Measurements from ENCODE around the gene DNAI1. TPM values are rescaled to one million over a fixed set of nuclear protein-coding genes. Genes with fewer than 3 reads are reported as not detected.

The DNAI1 gene
- not detected for polyA plus RNA-seq (2013, experiment 1 of 2)
- not detected for polyA plus RNA-seq (2013, experiment 2 of 2)

GRCh38 chr9:34458013-34458958 lies at the start of gene DNAI1, which contains the start of gene FAM219A:
DNAI1 (plus strand) TSS chr9:34458805; CDS start chr9:34459006, 201 bp downstream.
FAM219A (minus strand) TSS chr9:34458570; CDS start chr9:34458263, 307 bp downstream.
- H2BK15ac ChIP-seq (ENCODE audit: low read depth, poor library complexity, severe bottlenecking): no peak within 1 kb of the TSS
- H2AFZ ChIP-seq (ENCODE audit: low read depth, low read length): peak within 1 kb of the TSS; percentile 72
- peak within 1 kb of the TSS; percentile 83 to 91 for H3K4me3 ChIP-seq (ENCODE audit: insufficient read depth in 1 of 2, low read depth in 1 of 2, low read length in 2 of 2)
- H3K4me2 ChIP-seq (ENCODE audit: low read length, poor library complexity, severe bottlenecking): peak within 1 kb of the TSS; percentile 74
- H3K18ac ChIP-seq (ENCODE audit: low read depth in 1 of 2, low read length in 2 of 2): peak within 1 kb of the TSS; percentile 71 to 86
- peak within 1 kb of the TSS; percentile 94 for H3K9ac ChIP-seq (ENCODE audit: low read length)
- peaks cover 9% of the 10 kb centered on the region for H3K4me1 ChIP-seq (ENCODE audit: control insufficient read depth, insufficient read depth, low read depth, low read length)
- peak; percentile 98 for DNase-seq
- peak within 1 kb of the TSS in 1 of 2 experiments; percentile 63 for H3K4ac ChIP-seq (ENCODE audit: low read depth in 1 of 2, low read length in 2 of 2)
- H3K23ac ChIP-seq (ENCODE audit: low read length in 2 of 2): peak within 1 kb of the TSS in 1 of 2 experiments; percentile 60
- H2BK5ac ChIP-seq (ENCODE audit: low read depth, low read length, poor library complexity, severe bottlenecking): no peak within 1 kb of the TSS
- no peak within 1 kb of the TSS for H2AK5ac ChIP-seq (ENCODE audit: low read length, severe bottlenecking)
- peak within 1 kb of the TSS; percentile 57 for H4K91ac ChIP-seq (ENCODE audit: low read length)
- peaks cover 15% of the 10 kb centered on the region for H3K79me1 ChIP-seq (replicated peaks; ENCODE audit: low read length, poor library complexity, severe bottlenecking)
- H3K27ac ChIP-seq (ENCODE audit: low read length, poor library complexity, severe bottlenecking): peak within 1 kb of the TSS; percentile 37
- peak within 1 kb of the TSS in 1 of 2 experiments; percentile 94 for H3K14ac ChIP-seq (ENCODE audit: low read length in 2 of 2)
- peak within 1 kb of the TSS; percentile 13 for H2BK120ac ChIP-seq (ENCODE audit: low read depth, low read length)
- H3K9me3 ChIP-seq (ENCODE audit: control insufficient read depth, low read length): no peaks in the 10 kb centered on the region
- H4K8ac ChIP-seq (ENCODE audit: low read length): peak within 1 kb of the TSS; percentile 76
- WGBS: under 1% methylated on average over 73 of the region's 94 CpGs
- no peaks in the 10 kb centered on the region for H3K36me3 ChIP-seq (ENCODE audit: control insufficient read depth in 1 of 2, insufficient read depth in 2 of 2, low read depth in 1 of 2, low read length in 2 of 2)
- H3K27me3 ChIP-seq (ENCODE audit: control insufficient read depth in 1 of 2, insufficient read depth in 1 of 2, low read length in 2 of 2): peaks cover 0 to 23% of the 10 kb centered on the region in 2 experiments
- peak within 1 kb of the TSS in 1 of 2 experiments; percentile 47 for H2BK12ac ChIP-seq (ENCODE audit: low read length in 2 of 2)

- no peak overlapping the region for H2BK15ac ChIP-seq (ENCODE audit: low read depth, poor library complexity, severe bottlenecking)
- peaks cover 3% of the 10 kb centered on the region for H3K4me1 ChIP-seq (ENCODE audit: control insufficient read depth, insufficient read depth, low read depth, low read length)
- no peak overlapping the region for H3K4ac ChIP-seq (ENCODE audit: low read depth in 1 of 2, low read length in 2 of 2)
- no peak overlapping the region for H3K27ac ChIP-seq (ENCODE audit: low read length, poor library complexity, severe bottlenecking)
- no peak overlapping the region for H2BK5ac ChIP-seq (ENCODE audit: low read depth, low read length, poor library complexity, severe bottlenecking)
- peaks cover 8% of the 10 kb centered on the region for H3K79me1 ChIP-seq (replicated peaks; ENCODE audit: low read length, poor library complexity, severe bottlenecking)
- H2BK120ac ChIP-seq (ENCODE audit: low read depth, low read length): no peak overlapping the region
- no peak overlapping the region for H2BK12ac ChIP-seq (ENCODE audit: low read length in 2 of 2)
- WGBS: 100% methylated on average over 2 of the region's 2 CpGs
- DNase-seq: no peak
- no peak overlapping the region for H2AK5ac ChIP-seq (ENCODE audit: low read length, severe bottlenecking)
- no peak overlapping the region for H4K91ac ChIP-seq (ENCODE audit: low read length)
- no peak overlapping the region for H3K18ac ChIP-seq (ENCODE audit: low read depth in 1 of 2, low read length in 2 of 2)
- H3K27me3 ChIP-seq (ENCODE audit: control insufficient read depth in 1 of 2, insufficient read depth in 1 of 2, low read length in 2 of 2): no peaks in the 10 kb centered on the region
- no peak overlapping the region for H3K23ac ChIP-seq (ENCODE audit: low read length in 2 of 2)
- H3K4me3 ChIP-seq (ENCODE audit: insufficient read depth in 1 of 2, low read depth in 1 of 2, low read length in 2 of 2): no peak overlapping the region
- H2AFZ ChIP-seq (ENCODE audit: low read depth, low read length): no peak overlapping the region
- no peak overlapping the region for H4K8ac ChIP-seq (ENCODE audit: low read length)
- H3K9ac ChIP-seq (ENCODE audit: low read length): no peak overlapping the region
- no peaks in the 10 kb centered on the region for H3K9me3 ChIP-seq (ENCODE audit: control insufficient read depth, low read length)
- H3K36me3 ChIP-seq (ENCODE audit: control insufficient read depth in 1 of 2, insufficient read depth in 2 of 2, low read depth in 1 of 2, low read length in 2 of 2): peaks cover 13 to 14% of the 10 kb centered on the region in 2 experiments
- no peak overlapping the region for H3K4me2 ChIP-seq (ENCODE audit: low read length, poor library complexity, severe bottlenecking)
- no peak overlapping the region for H3K14ac ChIP-seq (ENCODE audit: low read length in 2 of 2)
These were observed 49.5 kb upstream of the DNAI1 start for GRCh38 chr9:34409154-34409553.

GRCh38 chr9:34412336-34412735 lies 46.3 kb upstream of the DNAI1 start:
- Histone ChIP-seq H4K8ac (ENCODE audit: low read length) (no peak overlapping the region), H2AFZ (ENCODE audit: low read depth, low read length) (no peak overlapping the region), H2BK120ac (ENCODE audit: low read depth, low read length) (no peak overlapping the region), H2AK5ac (ENCODE audit: low read length, severe bottlenecking) (no peak overlapping the region), H3K23ac (ENCODE audit: low read length in 2 of 2) (no peak overlapping the region), H3K4me2 (ENCODE audit: low read length, poor library complexity, severe bottlenecking) (no peak overlapping the region), H4K91ac (ENCODE audit: low read length) (no peak overlapping the region), H3K9me3 (ENCODE audit: control insufficient read depth, low read length) (no peaks in the 10 kb centered on the region), H3K4ac (ENCODE audit: low read depth in 1 of 2, low read length in 2 of 2) (no peak overlapping the region), H3K4me1 (ENCODE audit: control insufficient read depth, insufficient read depth, low read depth, low read length) (no peaks in the 10 kb centered on the region), H3K27me3 (ENCODE audit: control insufficient read depth in 1 of 2, insufficient read depth in 1 of 2, low read length in 2 of 2) (no peaks in the 10 kb centered on the region), H3K36me3 (ENCODE audit: control insufficient read depth in 1 of 2, insufficient read depth in 2 of 2, low read depth in 1 of 2, low read length in 2 of 2) (peaks cover 0 to 8% of the 10 kb centered on the region in 2 experiments), H2BK12ac (ENCODE audit: low read length in 2 of 2) (no peak overlapping the region), H3K14ac (ENCODE audit: low read length in 2 of 2) (no peak overlapping the region), H2BK15ac (ENCODE audit: low read depth, poor library complexity, severe bottlenecking) (no peak overlapping the region), H2BK5ac (ENCODE audit: low read depth, low read length, poor library complexity, severe bottlenecking) (no peak overlapping the region), H3K9ac (ENCODE audit: low read length) (no peak overlapping the region), H3K79me1 (replicated peaks; ENCODE audit: low read length, poor library complexity, severe bottlenecking) (peaks cover 7% of the 10 kb centered on the region), H3K27ac (ENCODE audit: low read length, poor library complexity, severe bottlenecking) (no peak overlapping the region), H3K4me3 (ENCODE audit: insufficient read depth in 1 of 2, low read depth in 1 of 2, low read length in 2 of 2) (no peak overlapping the region), H3K18ac (ENCODE audit: low read depth in 1 of 2, low read length in 2 of 2) (no peak overlapping the region)
- no peak for DNase-seq
- 0% methylated on average over 1 of the region's 1 CpG for WGBS

- no peak overlapping the region for H2BK15ac ChIP-seq (ENCODE audit: low read depth, poor library complexity, severe bottlenecking)
- no peak overlapping the region for H3K4me3 ChIP-seq (ENCODE audit: insufficient read depth in 1 of 2, low read depth in 1 of 2, low read length in 2 of 2)
- H3K4me2 ChIP-seq (ENCODE audit: low read length, poor library complexity, severe bottlenecking): no peak overlapping the region
- peaks cover 8% of the 10 kb centered on the region for H3K79me1 ChIP-seq (replicated peaks; ENCODE audit: low read length, poor library complexity, severe bottlenecking)
- no peak overlapping the region for H2AK5ac ChIP-seq (ENCODE audit: low read length, severe bottlenecking)
- H3K14ac ChIP-seq (ENCODE audit: low read length in 2 of 2): no peak overlapping the region
- H2BK12ac ChIP-seq (ENCODE audit: low read length in 2 of 2): no peak overlapping the region
- no peaks in the 10 kb centered on the region for H3K4me1 ChIP-seq (ENCODE audit: control insufficient read depth, insufficient read depth, low read depth, low read length)
- no peak overlapping the region for H3K9ac ChIP-seq (ENCODE audit: low read length)
- H4K91ac ChIP-seq (ENCODE audit: low read length): no peak overlapping the region
- no peak overlapping the region for H3K4ac ChIP-seq (ENCODE audit: low read depth in 1 of 2, low read length in 2 of 2)
- H3K23ac ChIP-seq (ENCODE audit: low read length in 2 of 2): no peak overlapping the region
- H2BK120ac ChIP-seq (ENCODE audit: low read depth, low read length): no peak overlapping the region
- H2AFZ ChIP-seq (ENCODE audit: low read depth, low read length): no peak overlapping the region
- WGBS: 3% methylated on average over 4 of the region's 6 CpGs
- no peaks in the 10 kb centered on the region for H3K36me3 ChIP-seq (ENCODE audit: control insufficient read depth in 1 of 2, insufficient read depth in 2 of 2, low read depth in 1 of 2, low read length in 2 of 2)
- H2BK5ac ChIP-seq (ENCODE audit: low read depth, low read length, poor library complexity, severe bottlenecking): no peak overlapping the region
- peak; percentile 54 for DNase-seq
- H4K8ac ChIP-seq (ENCODE audit: low read length): no peak overlapping the region
- H3K18ac ChIP-seq (ENCODE audit: low read depth in 1 of 2, low read length in 2 of 2): no peak overlapping the region
- H3K27ac ChIP-seq (ENCODE audit: low read length, poor library complexity, severe bottlenecking): no peak overlapping the region
- H3K9me3 ChIP-seq (ENCODE audit: control insufficient read depth, low read length): no peaks in the 10 kb centered on the region
- H3K27me3 ChIP-seq (ENCODE audit: control insufficient read depth in 1 of 2, insufficient read depth in 1 of 2, low read length in 2 of 2): no peaks in the 10 kb centered on the region
These were observed 45.3 kb upstream of the DNAI1 start for GRCh38 chr9:34413231-34413852.
